Measurements from ENCODE around the gene SPATA6L. TPM values are rescaled to one million over a fixed set of nuclear protein-coding genes. Genes with fewer than 3 reads are reported as not detected.

The SPATA6L gene
- total and polyA plus RNA-seq, 2 of the 13 experiments (the other 11 are each of a cell fraction or from before 2014, with no cell fraction given), result 1.1 to 1.9 TPM

GRCh38 chr9:4671737-4672136 is 5.5 kb upstream of the SPATA6L start (continued):
- TF ChIP-seq PRDM4 (CRISPR knock-in tag; IDR thresholded peaks at IDR 0.05; ENCODE audit: borderline replicate concordance), result no peak
- no peak for TF ChIP-seq NFE2L2 (IDR thresholded peaks at IDR 0.05; ENCODE audit: low read length)
- no peak for TF ChIP-seq WIZ (CRISPR knock-in tag; IDR thresholded peaks at IDR 0.05)
- TF ChIP-seq FUBP1 (CRISPR knock-in tag; IDR thresholded peaks at IDR 0.05; ENCODE audit: borderline replicate concordance), result no peak
- TF ChIP-seq ELK4 (CRISPR knock-in tag; IDR thresholded peaks at IDR 0.05; ENCODE audit: borderline replicate concordance), result no peak
- TF ChIP-seq REXO4 (CRISPR knock-in tag; IDR thresholded peaks at IDR 0.05; ENCODE audit: borderline replicate concordance), result no peak
- no peak for TF ChIP-seq ZBTB44 (CRISPR knock-in tag; IDR thresholded peaks at IDR 0.05)
- no peak for TF ChIP-seq SRSF1 (optimal IDR thresholded peaks at IDR 0.05; ENCODE audit: low read depth, low read length)
- no peak for TF ChIP-seq ZFP36 (IDR thresholded peaks at IDR 0.05; ENCODE audit: borderline replicate concordance, low read depth, low read length, partially characterized antibody)
- no peak for TF ChIP-seq JDP2 (CRISPR knock-in tag; IDR thresholded peaks at IDR 0.05; ENCODE audit: borderline replicate concordance)
- no peak for TF ChIP-seq ZNF572 (CRISPR knock-in tag; IDR thresholded peaks at IDR 0.05)

Data from HepG2 (cell line).